WERI-Rb-1 (cell line): ENCODE results near the gene UNC5C.

Experiments
- DNase-seq: peaks from one replicate; pipeline ENCODE4 v3.0.0-alpha.2; 2020
- H3K27ac ChIP-seq: fragments of 250-450 bp; sonication (Bioruptor Pico); 2 replicates; pipeline ENCODE4 v1.5.1; 2020; ENCODE audit warnings: mild to moderate bottlenecking, moderate library complexity
- H3K27me3 ChIP-seq: fragments of 250-450 bp; sonication (Bioruptor Pico); 2 replicates; pipeline ENCODE4 v1.5.1; 2021; ENCODE audit warnings: mild to moderate bottlenecking, low read depth, moderate library complexity; ENCODE audit not compliant: insufficient read depth, severe bottlenecking
- H3K36me3 ChIP-seq: fragments of 250-450 bp; sonication (Bioruptor Pico); 2 replicates; pipeline ENCODE4 v1.5.1; 2020; ENCODE audit warnings: mild to moderate bottlenecking, moderate library complexity
- H3K4me3 ChIP-seq: 2 replicates; pipeline ENCODE4 v1.5.1; 2011; ENCODE audit warnings: low read depth, mild to moderate bottlenecking, control low read depth, low read length
- H3K9me3 ChIP-seq: fragments of 250-450 bp; sonication (Bioruptor Pico); 2 replicates; pipeline ENCODE4 v1.5.1; 2021; ENCODE audit warnings: mild to moderate bottlenecking, moderate library complexity; ENCODE audit not compliant: severe bottlenecking
- CTCF ChIP-seq: IDR thresholded peaks from 2 replicates; pipeline ENCODE4 v1.5.1; 2011; ENCODE audit warnings: low read depth, mild to moderate bottlenecking, control low read depth, inconsistent platforms, low read length

Gene UNC5C

GRCh38 chr4:95386410-95386809, 162.4 kb downstream of the UNC5C start:
- no peaks in the 10 kb centered on the region for H3K27me3 ChIP-seq
- no peak for TF ChIP-seq CTCF
- H3K36me3 ChIP-seq: no peaks in the 10 kb centered on the region
- H3K4me3 ChIP-seq: no peak overlapping the region
- DNase-seq: no peak
- no peak overlapping the region; the same call in 1 of the 2 replicates for H3K27ac ChIP-seq
- no peaks in the 10 kb centered on the region for H3K9me3 ChIP-seq

GRCh38 chr4:95381843-95382580, 166.8 kb downstream of the UNC5C start:
- no peaks in the 10 kb centered on the region for H3K9me3 ChIP-seq
- H3K4me3 ChIP-seq: no peak overlapping the region

GRCh38 chr4:95379633-95380032, 169.1 kb downstream of the UNC5C start:
- Histone ChIP-seq H3K4me3 (no peak overlapping the region), H3K9me3 (no peaks in the 10 kb centered on the region)
- peak; percentile 15 for DNase-seq

More at GRCh38 chr4:95381843-95382580, 166.8 kb downstream of the UNC5C start:
- no peaks in the 10 kb centered on the region for H3K27me3 ChIP-seq
- DNase-seq: peak; percentile 21
- no peak for TF ChIP-seq CTCF
- H3K36me3 ChIP-seq: no peaks in the 10 kb centered on the region
- 0 out of 2 replicates have a peak overlapping the region, but pooled peaks have one; percentile 1 for H3K27ac ChIP-seq

GRCh38 chr4:95377366-95377900, 171.3 kb downstream of the UNC5C start:
- Histone ChIP-seq H3K9me3 (no peaks in the 10 kb centered on the region), H3K27ac (peak overlapping the region; percentile 81), H3K4me3 (peak overlapping the region; percentile 5; the same call in 1 of the 2 replicates), H3K36me3 (no peaks in the 10 kb centered on the region), H3K27me3 (no peaks in the 10 kb centered on the region)
- DNase-seq: peak; percentile 93
- no peak for TF ChIP-seq CTCF

More at GRCh38 chr4:95379633-95380032, 169.1 kb downstream of the UNC5C start:
- H3K27ac ChIP-seq: peak overlapping the region; percentile 78
- H3K36me3 ChIP-seq: no peaks in the 10 kb centered on the region
- TF ChIP-seq CTCF: no peak
- H3K27me3 ChIP-seq: no peaks in the 10 kb centered on the region

GRCh38 chr4:95371476-95372224, 177.1 kb downstream of the UNC5C start:
- Histone ChIP-seq H3K9me3 (no peaks in the 10 kb centered on the region), H3K36me3 (no peaks in the 10 kb centered on the region), H3K27me3 (no peaks in the 10 kb centered on the region), H3K27ac (no peak overlapping the region), H3K4me3 (no peak overlapping the region)
- TF ChIP-seq CTCF: no peak
- DNase-seq: no peak
